ENCODE measurements around the gene TRIM59. TPM values are rescaled to one million over a fixed set of nuclear protein-coding genes. Genes with fewer than 3 reads are reported as not detected.
A peak's percentile ranks its signal among the peaks of the same experiment; 100 is the strongest.

Gene TRIM59
- total and polyA plus RNA-seq, 10 donors: 3.3 to 21.4 (median 11.9) TPM

DNA sequence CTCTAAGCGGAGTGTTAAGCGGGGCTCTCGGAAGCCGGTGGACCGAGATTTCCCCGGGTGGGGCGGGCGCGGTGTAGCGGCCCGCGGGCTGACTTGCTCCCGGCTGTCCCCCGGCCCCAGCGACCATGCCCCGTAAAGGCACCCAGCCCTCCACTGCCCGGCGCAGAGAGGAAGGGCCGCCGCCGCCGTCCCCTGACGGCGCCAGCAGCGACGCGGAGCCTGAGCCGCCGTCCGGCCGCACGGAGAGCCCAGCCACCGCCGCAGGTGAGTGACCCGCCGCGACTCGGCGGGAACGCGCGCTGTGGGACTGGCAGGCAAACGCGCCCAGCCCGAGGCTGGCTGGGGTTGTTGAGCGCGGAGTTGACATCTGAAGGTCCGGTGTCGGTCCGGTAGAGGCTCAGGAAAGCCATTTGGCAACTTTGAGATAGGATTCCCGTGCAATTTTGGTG lies 48.9 kb downstream of the TRIM59 start:
- 0 to 3% (median 0%) methylated on average over 6 to 51 of the region's 51 CpGs for WGBS, 5 donors
- Histone ChIP-seq H3K27me3 (replicated peaks in 1 of 7) (peaks cover 0 to 21% (median 0%) of the 10 kb centered on the region in 7 donors), H3K4me3 (peak overlapping the region; percentile 77 to 94 (median 89)), H3K4me1 (peaks cover 0 to 70% (median 49%) of the 10 kb centered on the region in 6 donors), H3K27ac (peak overlapping the region; percentile 88 to 98 (median 93)), H3K9me3 (no peaks in the 10 kb centered on the region), H3K36me3 (peaks cover 0 to under 1% (median 0%) of the 10 kb centered on the region in 6 donors)
- peak; percentile 91 for DNase-seq
- intact Hi-C loops (cut with DNase I; ENCODE audit: low total_unique reads): no loop called here
- no peak for TF ChIP-seq POLR2A (IDR thresholded peaks at IDR 0.05)
- TF ChIP-seq POLR2AphosphoS5 (IDR thresholded peaks at IDR 0.05): peak in 1 of 3 donors; percentile 26
- TF ChIP-seq CTCF (IDR thresholded peaks at IDR 0.05 in 8 of 11, conservative IDR thresholded peaks at IDR 0.05 in 3 of 11): no peak

DNA sequence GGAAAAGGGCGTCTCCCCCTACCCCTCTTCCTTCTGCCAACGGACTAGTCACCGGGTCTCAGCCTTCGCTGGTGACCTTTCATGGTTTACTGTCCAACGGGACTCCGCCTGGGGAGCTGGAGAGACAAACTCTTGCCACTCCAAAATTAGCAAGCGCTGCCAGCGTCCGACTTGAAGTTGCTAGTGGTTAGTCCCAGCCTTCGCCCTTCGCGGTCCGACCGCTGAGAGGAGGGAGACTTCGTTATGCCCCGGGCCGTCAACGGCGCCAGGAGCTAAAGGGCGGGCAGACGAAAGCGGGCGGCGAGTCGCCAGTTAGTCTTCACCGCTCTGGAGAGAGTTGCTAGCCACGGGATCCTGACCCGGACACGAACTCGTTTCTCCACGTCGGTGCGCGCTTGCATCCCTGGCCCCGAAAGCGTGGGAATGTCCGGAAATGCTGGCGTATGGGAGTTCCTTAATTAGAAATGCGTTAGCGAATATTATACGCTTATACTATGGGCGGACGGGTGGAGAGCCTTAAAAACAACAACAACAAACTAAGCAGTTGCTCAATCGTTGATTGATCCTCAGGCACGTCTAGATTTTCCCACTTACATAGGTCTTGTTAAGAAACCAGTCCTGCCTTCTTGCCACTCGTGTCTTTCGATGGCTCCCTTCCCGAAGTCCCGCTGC lies 49.4 kb downstream of the TRIM59 start:
- intact Hi-C loops (cut with DNase I; ENCODE audit: low total_unique reads): no loop called here
- H3K36me3 ChIP-seq: no peaks in the 10 kb centered on the region

GRCh38 chr3:160399125-160400029 lies 50.2 kb downstream of the TRIM59 start, which contains the start of the genes IFT80 and SMC4:
Gene IFT80, minus strand, starts transcription at chr3:160399225. Its CDS starts 14,625 bp downstream, at chr3:160384600.
Gene SMC4, plus strand, starts transcription at chr3:160399650. Its CDS starts 1,177 bp downstream, at chr3:160400827.
- peak; percentile 99 for DNase-seq
- no peaks in the 10 kb centered on the region for H3K9me3 ChIP-seq
- TF ChIP-seq POLR2AphosphoS5 (IDR thresholded peaks at IDR 0.05) (peak; percentile 70 to 77 (median 76)), POLR2A (IDR thresholded peaks at IDR 0.05) (peak in 1 of 3 donors; percentile 55), CTCF (IDR thresholded peaks at IDR 0.05 in 8 of 11, conservative IDR thresholded peaks at IDR 0.05 in 3 of 11) (peak in 4 of 11 experiments; percentile 14 to 45 (median 33))
- WGBS, 5 donors: 0 to 1% (median 1%) methylated on average over 53 to 63 of the region's 63 CpGs
- H3K4me3 ChIP-seq: peak within 1 kb of the TSS; percentile 77 to 94 (median 89)
- intact Hi-C loops (cut with DNase I; ENCODE audit: low total_unique reads): no loop called here
- no peaks in the 10 kb centered on the region for H3K36me3 ChIP-seq
- peaks cover 0 to 21% (median 0%) of the 10 kb centered on the region in 7 donors for H3K27me3 ChIP-seq (replicated peaks in 1 of 7)
- H3K4me1 ChIP-seq: peaks cover 0 to 56% (median 43%) of the 10 kb centered on the region in 6 donors
- H3K27ac ChIP-seq: peak within 1 kb of the TSS; percentile 88 to 98 (median 93)

More for the DNA sequence above, 49.4 kb downstream of the TRIM59 start:
- peak overlapping the region; percentile 77 to 94 (median 89) for H3K4me3 ChIP-seq
- TF ChIP-seq POLR2A (IDR thresholded peaks at IDR 0.05) (no peak), POLR2AphosphoS5 (IDR thresholded peaks at IDR 0.05) (peak; percentile 44 to 58 (median 45)), CTCF (IDR thresholded peaks at IDR 0.05 in 8 of 11, conservative IDR thresholded peaks at IDR 0.05 in 3 of 11) (no peak)
- H3K4me1 ChIP-seq: peaks cover 0 to 64% (median 46%) of the 10 kb centered on the region in 6 donors
- H3K27me3 ChIP-seq (replicated peaks in 1 of 7): peaks cover 0 to 21% (median 0%) of the 10 kb centered on the region in 7 donors
- 0 to 1% (median 0%) methylated on average over 46 to 49 of the region's 49 CpGs for WGBS, 5 donors
- H3K9me3 ChIP-seq: no peaks in the 10 kb centered on the region
- peak; percentile 93 for DNase-seq
- H3K27ac ChIP-seq: peak overlapping the region; percentile 88 to 98 (median 93)
